HFF-Myc (cell line): Measurements from ENCODE around the gene CTTNBP2.

Experiments used
- DNase-seq: peaks from one replicate; pipeline ENCODE4 v3.0.0-alpha.2; 2011; ENCODE audit warnings: low read depth; ENCODE audit errors: extremely low read depth
- H3K4me3 ChIP-seq: replicated peaks from 2 replicates; pipeline ENCODE4 v1.5.1; 2011; ENCODE audit warnings: low read depth, mild to moderate bottlenecking, control low read depth, low read length
- TF ChIP-seq, protein P1 (sequence below): IDR thresholded peaks from 2 replicates; pipeline ENCODE4 v1.5.1; 2012; ENCODE audit warnings: mild to moderate bottlenecking, low read depth, low read length, control low read depth; ENCODE audit errors: missing control alignments

Gene CTTNBP2

DNA sequence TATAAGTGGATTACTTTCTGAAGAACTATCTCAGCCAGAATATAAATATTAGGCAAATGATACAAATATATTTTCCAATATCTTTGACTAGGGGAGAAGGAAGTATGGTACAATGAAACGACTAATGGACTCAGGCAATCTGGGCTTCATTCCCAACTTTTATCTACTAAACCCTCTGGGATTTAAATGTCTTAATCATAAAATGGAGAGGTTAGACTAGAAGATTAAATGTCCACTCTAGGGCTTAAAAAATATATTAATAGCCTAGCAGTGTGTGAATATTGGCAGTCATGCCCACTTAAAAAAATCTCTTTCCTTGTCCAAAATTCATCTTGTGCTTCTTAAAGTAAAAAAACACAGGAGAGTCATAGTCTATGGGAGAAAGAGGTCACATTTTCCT, 98.3 kb downstream of the CTTNBP2 start:
- no peak overlapping the region for H3K4me3 ChIP-seq
- TF ChIP-seq, protein P1, sequence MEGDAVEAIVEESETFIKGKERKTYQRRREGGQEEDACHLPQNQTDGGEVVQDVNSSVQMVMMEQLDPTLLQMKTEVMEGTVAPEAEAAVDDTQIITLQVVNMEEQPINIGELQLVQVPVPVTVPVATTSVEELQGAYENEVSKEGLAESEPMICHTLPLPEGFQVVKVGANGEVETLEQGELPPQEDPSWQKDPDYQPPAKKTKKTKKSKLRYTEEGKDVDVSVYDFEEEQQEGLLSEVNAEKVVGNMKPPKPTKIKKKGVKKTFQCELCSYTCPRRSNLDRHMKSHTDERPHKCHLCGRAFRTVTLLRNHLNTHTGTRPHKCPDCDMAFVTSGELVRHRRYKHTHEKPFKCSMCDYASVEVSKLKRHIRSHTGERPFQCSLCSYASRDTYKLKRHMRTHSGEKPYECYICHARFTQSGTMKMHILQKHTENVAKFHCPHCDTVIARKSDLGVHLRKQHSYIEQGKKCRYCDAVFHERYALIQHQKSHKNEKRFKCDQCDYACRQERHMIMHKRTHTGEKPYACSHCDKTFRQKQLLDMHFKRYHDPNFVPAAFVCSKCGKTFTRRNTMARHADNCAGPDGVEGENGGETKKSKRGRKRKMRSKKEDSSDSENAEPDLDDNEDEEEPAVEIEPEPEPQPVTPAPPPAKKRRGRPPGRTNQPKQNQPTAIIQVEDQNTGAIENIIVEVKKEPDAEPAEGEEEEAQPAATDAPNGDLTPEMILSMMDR = no peak
- no peak for DNase-seq

DNA sequence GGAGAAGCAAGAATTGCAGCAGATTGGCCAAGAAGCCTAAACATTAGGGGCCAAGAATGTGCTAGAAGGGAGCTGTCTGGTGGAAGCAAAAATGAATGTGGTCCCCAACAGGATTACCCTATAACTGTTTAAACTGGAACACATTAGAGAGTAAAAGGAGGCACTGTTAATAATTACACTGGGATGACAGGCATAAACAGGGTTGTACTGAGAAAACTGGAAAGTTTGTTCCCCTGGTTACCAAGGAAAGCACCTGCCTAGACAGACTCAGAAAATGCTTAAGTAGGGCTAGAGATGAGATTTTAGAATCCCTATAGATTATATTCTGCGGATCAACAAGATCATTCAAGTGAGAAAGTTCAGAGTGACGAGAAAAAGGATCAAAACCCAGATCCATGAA, 100.8 kb downstream of the CTTNBP2 start:
- no peak overlapping the region for H3K4me3 ChIP-seq
- no peak for DNase-seq
- TF ChIP-seq, protein P1 = no peak

DNA sequence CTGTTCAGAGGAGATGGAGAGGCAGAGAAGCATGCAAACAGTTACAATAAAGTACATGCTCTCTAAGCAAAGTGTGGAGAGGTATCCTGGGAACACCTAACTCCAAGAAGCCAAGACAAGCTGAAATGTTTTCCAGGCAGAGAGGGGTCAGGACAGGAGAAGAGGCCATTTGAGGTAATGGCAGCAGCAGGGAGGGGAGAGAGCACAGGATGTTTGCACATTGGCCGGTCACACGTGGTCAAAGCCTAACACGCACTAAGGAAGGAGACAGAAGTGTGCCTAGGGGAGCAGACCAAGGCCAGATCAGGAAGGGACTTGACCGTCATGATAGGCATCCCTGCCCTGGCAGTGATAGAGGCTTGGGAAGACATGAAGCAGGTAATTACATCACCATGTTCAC, 101.5 kb downstream of the CTTNBP2 start:
- no peak overlapping the region for H3K4me3 ChIP-seq
- TF ChIP-seq, protein P1 = no peak
- DNase-seq = no peak

DNA sequence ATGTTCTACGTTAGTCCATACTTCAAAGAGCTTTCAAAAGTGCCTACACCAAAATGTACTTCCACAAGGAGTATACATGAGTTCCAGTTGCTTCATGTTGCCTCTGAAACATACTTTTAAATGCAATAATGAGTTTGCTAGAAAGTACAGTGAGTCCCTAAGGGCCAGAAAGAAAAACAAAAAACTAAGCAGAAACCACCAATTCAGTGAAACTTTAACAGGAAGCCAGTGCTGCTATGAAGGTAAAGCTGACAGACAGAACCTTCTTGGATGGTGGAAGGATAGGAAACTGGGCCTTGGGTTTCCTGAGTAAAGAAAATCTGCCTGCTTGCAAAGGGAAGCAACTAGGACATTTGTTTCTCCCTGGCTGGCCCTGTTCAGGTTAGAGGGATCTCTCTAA, 104.2 kb downstream of the CTTNBP2 start:
- DNase-seq = no peak
- TF ChIP-seq, protein P1 = no peak
- no peak overlapping the region for H3K4me3 ChIP-seq

DNA sequence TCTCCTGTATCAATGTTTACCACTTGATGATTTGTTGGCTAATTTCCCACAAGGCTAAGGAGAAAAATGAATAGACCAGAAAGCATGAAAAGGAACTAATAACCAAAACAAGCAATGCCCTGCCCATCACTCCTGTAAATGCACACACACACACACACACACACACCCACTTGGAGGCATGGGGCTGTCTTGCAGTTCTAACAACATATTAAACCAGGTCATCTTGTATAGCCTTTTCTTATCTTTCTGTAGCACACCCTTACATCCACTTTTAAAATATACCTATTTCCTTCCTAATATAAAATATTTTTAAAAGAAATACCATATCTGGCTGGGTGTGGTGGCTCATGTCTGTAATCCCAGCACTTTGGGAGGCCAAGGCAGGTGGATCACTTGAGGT, 105.3 kb downstream of the CTTNBP2 start:
- TF ChIP-seq, protein P1 = no peak
- DNase-seq = no peak
- no peak overlapping the region for H3K4me3 ChIP-seq

DNA sequence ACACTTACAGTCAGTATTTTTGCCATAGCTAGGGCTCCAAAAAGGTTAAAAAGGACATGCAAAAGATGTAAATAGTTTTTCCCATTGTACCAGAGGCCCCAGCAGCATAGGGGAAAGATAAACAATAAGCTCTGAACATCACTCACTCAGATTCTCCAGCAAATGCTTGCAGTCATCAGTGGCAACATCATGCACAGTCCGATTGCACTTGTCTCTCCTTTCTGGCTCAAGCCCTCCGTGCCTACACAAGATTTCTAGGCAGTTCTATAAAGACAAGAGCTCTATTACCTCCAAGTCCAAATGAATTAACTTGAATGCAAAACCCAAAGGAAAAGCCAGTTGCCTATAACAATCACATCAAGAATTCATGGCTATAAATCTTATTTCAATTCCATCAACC, 106.3 kb downstream of the CTTNBP2 start:
- TF ChIP-seq, protein P1 = no peak
- H3K4me3 ChIP-seq = no peak overlapping the region
- DNase-seq = no peak

DNA sequence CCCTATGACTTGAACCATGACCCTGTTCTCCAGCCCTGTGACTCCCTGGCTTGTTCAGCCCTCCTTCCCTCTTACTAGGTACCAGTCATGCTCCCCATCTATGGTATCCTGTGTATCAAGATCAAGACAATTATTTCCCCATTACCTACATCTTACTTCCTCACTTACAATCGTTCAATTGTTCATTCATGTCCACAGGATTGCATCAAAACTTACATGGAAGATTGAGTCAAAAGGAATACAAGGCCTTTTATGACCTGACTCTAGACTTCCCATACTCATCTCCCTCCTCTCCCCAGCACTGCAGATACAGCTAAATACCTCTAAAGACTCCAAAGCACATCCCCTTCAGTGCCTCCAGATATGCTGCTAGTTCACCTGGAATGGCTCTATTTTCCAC, 109.2 kb downstream of the CTTNBP2 start:
- no peak for DNase-seq
- TF ChIP-seq, protein P1 = no peak

More for the DNA sequence above, 109.2 kb downstream of the CTTNBP2 start:
- no peak overlapping the region for H3K4me3 ChIP-seq
